ENCODE data around the gene BTBD3. TPM values are rescaled to one million over a fixed set of nuclear protein-coding genes. Genes with fewer than 3 reads are reported as not detected.

Gene BTBD3
- total RNA-seq: 131 and 134 TPM in 2 replicates
- long read RNA-seq, full-length matches to known transcripts: 11 of 39 reads
- long read RNA-seq, partial matches to known transcripts: 2 of 39 reads
- long read RNA-seq, other reads (novel, unspliced or antisense): 26 of 39 reads

DNA sequence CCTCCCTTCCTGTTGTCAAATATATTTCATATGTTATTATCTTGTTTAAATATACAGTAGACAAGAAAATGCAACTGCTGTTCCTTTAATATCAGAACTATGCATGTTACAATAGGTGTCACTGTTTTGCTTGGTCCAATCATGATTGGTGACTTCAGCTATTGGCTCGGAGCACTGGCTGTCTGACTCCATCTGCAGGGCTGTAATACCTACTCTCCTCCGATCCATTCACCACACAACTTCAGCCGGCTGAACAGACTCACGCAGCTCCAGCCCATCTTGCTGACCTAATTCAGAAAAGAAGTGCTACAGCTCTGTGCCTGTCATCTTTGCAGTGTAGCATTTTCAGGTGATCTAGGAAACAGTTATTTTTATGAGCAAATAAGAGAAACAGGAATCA is at the start of gene BTBD3:
TSS of gene BTBD3 (plus strand) at position 231 of the 400 bp plus-strand sequence. CDS start 383 bp downstream, outside the sequence.
- Mint-ChIP-seq H3K4me1 (peaks cover 48% of the 10 kb centered on the region), H3K4me3 (peak within 1 kb of the TSS; percentile 8), H3K27me3 (ENCODE audit: low read depth) (no peaks in the 10 kb centered on the region), H3K36me3 (ENCODE audit: low read depth) (peaks cover 5% of the 10 kb centered on the region), H3K27ac (ENCODE audit: unreplicated experiment) (peak within 1 kb of the TSS; percentile 76), H3K9me3 (no peaks in the 10 kb centered on the region)
- no peak for DNase-seq (ENCODE audit: low read depth, low spot score)
- TF ChIP-seq, protein P1, sequence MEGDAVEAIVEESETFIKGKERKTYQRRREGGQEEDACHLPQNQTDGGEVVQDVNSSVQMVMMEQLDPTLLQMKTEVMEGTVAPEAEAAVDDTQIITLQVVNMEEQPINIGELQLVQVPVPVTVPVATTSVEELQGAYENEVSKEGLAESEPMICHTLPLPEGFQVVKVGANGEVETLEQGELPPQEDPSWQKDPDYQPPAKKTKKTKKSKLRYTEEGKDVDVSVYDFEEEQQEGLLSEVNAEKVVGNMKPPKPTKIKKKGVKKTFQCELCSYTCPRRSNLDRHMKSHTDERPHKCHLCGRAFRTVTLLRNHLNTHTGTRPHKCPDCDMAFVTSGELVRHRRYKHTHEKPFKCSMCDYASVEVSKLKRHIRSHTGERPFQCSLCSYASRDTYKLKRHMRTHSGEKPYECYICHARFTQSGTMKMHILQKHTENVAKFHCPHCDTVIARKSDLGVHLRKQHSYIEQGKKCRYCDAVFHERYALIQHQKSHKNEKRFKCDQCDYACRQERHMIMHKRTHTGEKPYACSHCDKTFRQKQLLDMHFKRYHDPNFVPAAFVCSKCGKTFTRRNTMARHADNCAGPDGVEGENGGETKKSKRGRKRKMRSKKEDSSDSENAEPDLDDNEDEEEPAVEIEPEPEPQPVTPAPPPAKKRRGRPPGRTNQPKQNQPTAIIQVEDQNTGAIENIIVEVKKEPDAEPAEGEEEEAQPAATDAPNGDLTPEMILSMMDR (conservative IDR thresholded peaks at IDR 0.05): no peak

DNA sequence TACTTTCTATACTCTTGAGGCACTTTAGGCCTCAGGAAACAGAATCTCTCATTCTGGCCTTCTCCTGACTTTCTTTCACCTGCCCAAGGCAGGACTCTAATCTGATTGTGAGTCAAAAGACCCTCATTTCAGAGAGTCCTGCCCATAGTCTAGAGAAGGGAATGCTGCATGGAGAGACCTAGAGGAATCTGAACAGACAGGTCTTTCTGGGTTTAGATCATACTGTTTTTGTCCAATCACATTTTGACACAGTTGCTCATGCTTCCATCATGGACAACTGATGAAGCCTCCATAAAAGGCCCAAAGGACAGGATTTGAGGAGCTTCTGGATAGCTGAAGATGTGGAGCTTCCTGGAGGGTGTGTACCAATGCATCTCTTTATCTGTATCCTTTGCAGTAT is 48.1 kb upstream of the BTBD3 start:
- Mint-ChIP-seq H3K4me1 (peaks cover 4% of the 10 kb centered on the region), H3K36me3 (ENCODE audit: low read depth) (no peaks in the 10 kb centered on the region), H3K4me3 (no peak overlapping the region), H3K27me3 (ENCODE audit: low read depth) (no peaks in the 10 kb centered on the region), H3K9me3 (no peaks in the 10 kb centered on the region), H3K27ac (ENCODE audit: unreplicated experiment) (peak overlapping the region; percentile 72)
- TF ChIP-seq, protein P1 (conservative IDR thresholded peaks at IDR 0.05): no peak
- DNase-seq (ENCODE audit: low read depth, low spot score): no peak

DNA sequence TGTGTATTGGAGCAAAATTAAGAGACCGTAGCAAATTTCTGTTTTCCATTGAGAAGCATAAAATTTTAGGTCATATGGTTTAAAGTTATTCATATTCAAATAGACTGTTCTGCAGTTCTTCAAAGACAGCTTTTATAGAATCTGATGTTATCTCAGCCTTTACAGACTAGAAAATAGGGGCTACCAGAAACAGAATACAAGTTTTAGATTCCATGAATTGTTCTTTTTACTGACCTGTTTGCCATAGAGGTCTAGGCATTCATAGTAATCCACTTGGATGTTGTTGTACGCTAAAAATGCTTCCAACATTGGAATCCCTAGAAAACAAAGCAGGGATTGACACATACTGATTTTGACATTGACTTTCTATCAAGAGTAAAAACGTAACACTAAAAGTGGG is 47.3 kb upstream of the BTBD3 start:
- TF ChIP-seq, protein P1 (conservative IDR thresholded peaks at IDR 0.05): no peak
- Mint-ChIP-seq H3K27ac (ENCODE audit: unreplicated experiment) (no peak overlapping the region), H3K4me1 (peaks cover 4% of the 10 kb centered on the region), H3K9me3 (no peaks in the 10 kb centered on the region), H3K4me3 (no peak overlapping the region), H3K36me3 (ENCODE audit: low read depth) (no peaks in the 10 kb centered on the region), H3K27me3 (ENCODE audit: low read depth) (no peaks in the 10 kb centered on the region)
- DNase-seq (ENCODE audit: low read depth, low spot score): no peak

DNA sequence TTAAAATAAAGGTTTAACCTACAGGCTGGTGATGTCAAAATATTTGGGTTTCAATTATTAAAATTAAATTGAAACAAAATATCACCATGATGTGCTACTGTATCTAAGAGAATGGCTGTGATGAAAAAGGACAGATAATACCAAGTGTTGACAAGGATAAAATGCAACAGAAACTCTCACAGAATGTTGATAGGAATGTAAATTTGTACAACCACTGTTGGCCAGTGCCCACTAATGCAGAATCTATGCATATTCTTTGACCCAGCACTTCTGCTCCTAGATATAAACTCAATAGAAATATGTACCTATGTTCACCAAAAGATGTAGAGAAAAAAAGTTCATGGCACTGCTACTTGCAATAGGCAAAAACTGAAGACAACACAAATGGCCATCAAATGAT is 41.1 kb upstream of the BTBD3 start:
- H3K36me3 Mint-ChIP-seq (ENCODE audit: low read depth): no peaks in the 10 kb centered on the region
- H3K4me3 Mint-ChIP-seq: no peak overlapping the region
- no peaks in the 10 kb centered on the region for H3K27me3 Mint-ChIP-seq (ENCODE audit: low read depth)
- H3K4me1 Mint-ChIP-seq: no peaks in the 10 kb centered on the region
- no peak for DNase-seq (ENCODE audit: low read depth, low spot score)
- TF ChIP-seq, protein P1 (conservative IDR thresholded peaks at IDR 0.05): no peak
- H3K27ac Mint-ChIP-seq (ENCODE audit: unreplicated experiment): no peak overlapping the region
- H3K9me3 Mint-ChIP-seq: peaks cover 2% of the 10 kb centered on the region

DNA sequence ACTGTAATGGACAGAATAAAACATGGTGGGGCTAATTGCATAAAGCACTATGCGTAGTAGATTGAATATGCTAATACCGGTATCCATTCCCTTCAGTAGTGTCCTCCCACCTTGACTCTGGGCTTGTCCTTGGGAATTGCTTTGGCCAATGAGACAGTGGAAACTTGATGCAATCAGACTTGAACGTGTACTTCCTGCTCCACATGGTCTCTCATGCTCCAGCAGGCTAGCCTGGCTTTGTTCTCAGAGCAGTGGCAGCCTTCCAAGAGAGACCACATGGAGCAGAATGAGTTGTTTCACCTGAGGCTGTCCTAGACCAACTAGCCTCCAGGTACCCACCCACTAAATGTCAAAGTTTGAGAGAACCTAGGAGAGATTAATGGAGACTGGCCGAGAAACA is 37.0 kb upstream of the BTBD3 start:
- TF ChIP-seq, protein P1 (conservative IDR thresholded peaks at IDR 0.05): no peak
- H3K27me3 Mint-ChIP-seq (ENCODE audit: low read depth): no peaks in the 10 kb centered on the region
- H3K4me1 Mint-ChIP-seq: no peaks in the 10 kb centered on the region
- no peak for DNase-seq (ENCODE audit: low read depth, low spot score)
- peaks cover 3% of the 10 kb centered on the region for H3K36me3 Mint-ChIP-seq (ENCODE audit: low read depth)
- no peak overlapping the region for H3K4me3 Mint-ChIP-seq
- no peak overlapping the region for H3K27ac Mint-ChIP-seq (ENCODE audit: unreplicated experiment)
- H3K9me3 Mint-ChIP-seq: peaks cover 11% of the 10 kb centered on the region
